Epithelial cell of proximal tubule (primary cell): ENCODE data around the gene ZNF469. TPM values are rescaled to one million over a fixed set of nuclear protein-coding genes. Genes with fewer than 3 reads are reported as not detected.

Experiments used
- DNase-seq: peaks from one replicate; pipeline ENCODE4 v3.0.0-alpha.2; 2011; ENCODE audit warnings: low read depth
- H3K4me3 ChIP-seq: 2 replicates; pipeline ENCODE4 v1.5.1; 2011; ENCODE audit warnings: low read depth, mild to moderate bottlenecking, low read length
- total RNA-seq: library from RNA; depleted of rRNA; stranded (reverse); fragments of >200 nt; gene quantifications from 2 replicates; pipeline ENCODE4 v1.2.3, GENCODE V29; 2015
- TF ChIP-seq, protein P1 (sequence below): conservative IDR thresholded peaks from 2 replicates; pipeline ENCODE4 v1.5.1; 2012; ENCODE audit warnings: low read depth, mild to moderate bottlenecking, low read length

ZNF469 gene
- total RNA-seq, 1 donor from 2014 or later = 2.2 TPM

DNA sequence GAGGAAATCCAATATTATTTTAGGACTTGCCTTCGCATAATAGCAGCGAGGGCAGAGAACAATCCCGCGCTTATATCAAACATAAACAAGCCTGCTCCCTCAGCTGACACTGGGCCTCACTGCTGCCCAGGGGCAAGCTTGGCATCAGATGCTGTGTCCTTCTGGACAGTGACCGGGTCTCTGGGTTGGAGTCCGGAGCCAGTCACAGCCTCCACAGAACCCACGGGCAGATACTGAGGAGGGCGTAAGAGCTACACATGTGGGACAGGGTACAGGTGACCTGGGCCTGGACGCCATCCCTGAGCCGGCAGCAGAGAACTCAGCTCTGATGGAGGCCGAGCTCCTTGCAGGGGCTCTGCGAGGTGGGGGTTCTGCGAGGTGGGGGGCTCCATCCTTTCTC, 14.7 kb upstream of the ZNF469 start:
- TF ChIP-seq, protein P1, sequence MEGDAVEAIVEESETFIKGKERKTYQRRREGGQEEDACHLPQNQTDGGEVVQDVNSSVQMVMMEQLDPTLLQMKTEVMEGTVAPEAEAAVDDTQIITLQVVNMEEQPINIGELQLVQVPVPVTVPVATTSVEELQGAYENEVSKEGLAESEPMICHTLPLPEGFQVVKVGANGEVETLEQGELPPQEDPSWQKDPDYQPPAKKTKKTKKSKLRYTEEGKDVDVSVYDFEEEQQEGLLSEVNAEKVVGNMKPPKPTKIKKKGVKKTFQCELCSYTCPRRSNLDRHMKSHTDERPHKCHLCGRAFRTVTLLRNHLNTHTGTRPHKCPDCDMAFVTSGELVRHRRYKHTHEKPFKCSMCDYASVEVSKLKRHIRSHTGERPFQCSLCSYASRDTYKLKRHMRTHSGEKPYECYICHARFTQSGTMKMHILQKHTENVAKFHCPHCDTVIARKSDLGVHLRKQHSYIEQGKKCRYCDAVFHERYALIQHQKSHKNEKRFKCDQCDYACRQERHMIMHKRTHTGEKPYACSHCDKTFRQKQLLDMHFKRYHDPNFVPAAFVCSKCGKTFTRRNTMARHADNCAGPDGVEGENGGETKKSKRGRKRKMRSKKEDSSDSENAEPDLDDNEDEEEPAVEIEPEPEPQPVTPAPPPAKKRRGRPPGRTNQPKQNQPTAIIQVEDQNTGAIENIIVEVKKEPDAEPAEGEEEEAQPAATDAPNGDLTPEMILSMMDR = no peak
- DNase-seq = no peak
- H3K4me3 ChIP-seq = no peak overlapping the region

DNA sequence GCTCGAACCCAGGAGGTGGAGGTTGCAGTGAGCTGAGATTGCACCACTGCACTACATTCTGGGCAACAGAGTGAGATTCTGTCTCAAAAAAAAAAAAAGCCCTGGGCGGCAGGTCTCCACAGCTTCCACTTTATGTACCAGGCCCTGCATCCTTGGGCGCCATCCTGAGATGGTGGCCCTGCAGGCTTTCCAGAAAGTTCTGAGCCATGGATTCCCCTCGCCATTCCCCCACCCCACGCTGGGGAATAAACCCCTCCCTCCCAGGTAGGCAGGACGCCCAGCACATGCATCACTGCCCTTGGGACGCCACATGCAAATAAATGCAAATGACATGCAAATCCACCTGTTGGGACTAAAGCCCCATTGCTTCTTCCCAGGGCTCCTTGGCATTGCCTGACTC, 13.8 kb upstream of the ZNF469 start:
- TF ChIP-seq, protein P1 = no peak

DNA sequence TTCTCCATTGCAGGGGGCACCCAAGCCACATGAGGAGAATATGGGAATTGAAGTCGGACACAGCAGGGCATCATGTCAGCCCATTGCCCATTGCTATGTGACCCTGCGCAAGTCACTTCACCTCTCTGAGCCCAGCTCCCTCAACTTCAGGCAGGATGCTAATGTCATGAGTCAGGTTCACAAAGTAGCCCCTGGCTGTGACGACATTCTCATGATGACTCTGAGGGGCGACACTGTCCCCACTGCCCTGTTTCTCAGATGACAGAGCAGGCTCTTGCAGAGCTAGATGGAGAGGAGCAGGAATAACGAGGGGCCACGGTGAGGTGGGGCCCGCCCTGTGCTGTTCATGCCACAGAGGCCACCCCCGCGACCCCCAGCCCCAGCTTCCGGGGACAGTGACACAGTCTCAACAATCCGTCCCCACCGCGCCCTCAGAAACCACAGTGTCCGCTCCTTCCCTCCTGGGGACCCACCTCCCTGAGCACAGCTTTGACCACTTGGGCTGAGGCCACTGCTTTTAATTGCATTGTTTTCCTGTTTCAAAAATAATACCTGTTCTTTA, 13.2 kb upstream of the ZNF469 start:
- no peak for DNase-seq
- no peak overlapping the region for H3K4me3 ChIP-seq
- TF ChIP-seq, protein P1 = no peak

More for the DNA sequence above, 13.8 kb upstream of the ZNF469 start:
- no peak for DNase-seq
- no peak overlapping the region for H3K4me3 ChIP-seq

DNA sequence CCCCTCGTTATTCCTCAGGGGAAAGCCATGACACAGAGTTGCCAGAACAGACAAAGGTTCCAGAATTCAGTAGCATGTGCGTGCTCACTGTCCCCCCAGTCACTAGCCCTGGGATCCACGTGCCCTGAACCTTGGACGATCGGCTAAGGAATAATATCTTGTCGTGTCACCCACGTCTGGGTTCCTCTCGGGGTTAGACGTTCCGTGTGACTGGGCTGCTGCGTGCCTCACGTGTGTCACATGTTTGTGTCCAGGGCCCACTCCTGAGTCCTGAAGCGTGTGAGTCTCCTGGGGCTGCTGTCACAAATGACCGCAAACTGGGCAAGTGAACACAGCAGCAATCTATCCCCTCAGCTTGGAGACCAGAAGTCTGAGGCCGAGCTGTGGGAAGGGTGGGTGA, 12.4 kb upstream of the ZNF469 start:
- H3K4me3 ChIP-seq = no peak overlapping the region
- TF ChIP-seq, protein P1 = no peak

DNA sequence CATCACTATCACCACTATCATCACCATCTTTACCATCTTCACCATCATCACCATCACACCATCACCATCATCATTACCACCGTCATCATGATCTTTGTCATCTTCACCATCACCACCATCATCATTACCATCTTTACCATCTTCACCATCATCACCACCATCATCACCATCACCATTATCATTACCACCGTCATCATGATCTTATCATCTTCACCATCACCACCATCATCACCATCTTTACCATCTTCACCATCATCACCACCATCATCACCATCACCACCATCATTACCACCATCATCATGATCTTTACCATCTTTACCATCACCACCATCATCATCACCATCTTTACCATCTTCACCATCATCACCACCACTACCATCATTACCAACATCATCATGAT, 10.2 kb upstream of the ZNF469 start:
- TF ChIP-seq, protein P1 = no peak
- H3K4me3 ChIP-seq = no peak overlapping the region
- DNase-seq = no peak

More for the DNA sequence above, 12.4 kb upstream of the ZNF469 start:
- no peak for DNase-seq

DNA sequence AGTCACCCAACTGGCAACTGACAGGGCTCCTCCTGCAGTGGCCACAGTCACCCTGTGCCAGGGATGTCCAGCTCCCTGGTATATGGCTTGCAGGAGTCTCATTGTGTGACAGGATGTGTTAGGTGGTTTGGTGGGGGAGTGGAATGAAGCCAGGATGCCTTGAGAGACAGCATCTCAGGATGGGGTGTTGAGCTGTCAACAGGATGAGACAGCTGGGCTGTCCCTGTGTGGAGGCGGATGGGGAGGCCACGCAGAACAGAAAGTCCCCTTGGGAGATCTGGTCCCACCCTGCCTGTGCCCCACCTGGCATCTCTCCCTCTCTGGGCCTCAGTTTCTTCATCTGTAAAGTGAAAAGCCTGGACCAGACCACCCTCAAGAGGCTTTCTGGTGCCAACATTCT, 9.5 kb upstream of the ZNF469 start:
- no peak for DNase-seq
- no peak overlapping the region for H3K4me3 ChIP-seq
- TF ChIP-seq, protein P1 = no peak

DNA sequence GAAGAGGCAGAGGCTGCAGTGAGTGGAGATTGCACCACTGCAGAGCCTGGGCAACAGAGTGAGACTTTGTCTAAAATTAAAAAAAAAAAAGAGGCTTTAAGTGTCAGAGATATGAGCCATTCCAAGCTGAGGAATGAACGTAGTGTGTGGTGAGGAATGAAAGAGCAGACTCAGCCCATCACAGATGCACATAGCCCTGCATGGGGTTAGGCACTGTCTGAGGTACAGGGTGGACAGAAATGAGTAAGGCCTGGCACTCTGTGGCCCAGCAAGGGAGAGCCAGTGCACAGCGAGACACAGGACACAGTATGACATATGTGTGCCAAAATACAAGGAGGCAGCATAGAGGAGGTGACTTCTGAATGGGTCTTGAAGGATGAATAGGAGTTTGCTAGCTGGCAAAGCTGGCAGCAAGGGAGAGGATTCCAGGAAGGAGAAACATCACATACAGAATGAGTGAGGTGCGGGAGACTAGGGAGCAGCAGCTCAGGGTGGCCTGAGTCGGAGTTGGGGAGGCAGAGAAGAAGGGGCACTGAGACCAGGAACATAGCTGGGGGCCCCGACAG, 8.7 kb upstream of the ZNF469 start:
- no peak overlapping the region for H3K4me3 ChIP-seq
- no peak for DNase-seq
- TF ChIP-seq, protein P1 = no peak
